Right cardiac atrium (tissue), 5 donors: ENCODE measurements around the gene STIM2. TPM values are rescaled to one million over a fixed set of nuclear protein-coding genes. Genes with fewer than 3 reads are reported as not detected.
A peak's percentile ranks its signal among the peaks of the same experiment; 100 is the strongest.
"Not testable (repeated sequence)": the region's sequence is repeated elsewhere in the genome, so short reads cannot be mapped to it uniquely, and the experiment has no call there.

Source experiments
- ATAC-seq, 2 donors: fragments of 200-7000 bp; cut with Tn5 transposase; one replicate each; pipeline versions ENCODE4 v1.8.0 to v1.9.1; 2020; ENCODE audit warnings: moderate library complexity in 2 of 2, mild to moderate bottlenecking in 1 of 2
- DNase-seq, 3 donors: peaks; one replicate each; pipeline ENCODE4 v3.0.0-alpha.2; 2020
- H3K27ac ChIP-seq: one replicate; pipeline ENCODE4 v1.5.1; 2013; ENCODE audit warnings: mild to moderate bottlenecking, low read length, control low read depth, moderate library complexity
- H3K27me3 ChIP-seq: one replicate; pipeline ENCODE4 v1.6.1; 2013; ENCODE audit not compliant: control insufficient read depth, insufficient read depth
- H3K4me1 ChIP-seq: one replicate; pipeline ENCODE4 v1.6.1; 2013; ENCODE audit warnings: low read length; ENCODE audit not compliant: control insufficient read depth, insufficient read depth
- H3K4me3 ChIP-seq: one replicate; pipeline ENCODE4 v1.5.1; 2013; ENCODE audit warnings: low read length, control low read depth
- H3K9me3 ChIP-seq: one replicate; pipeline ENCODE4 v1.6.1; 2013; ENCODE audit warnings: low read length; ENCODE audit not compliant: control insufficient read depth
- WGBS: extraction: QIAGEN DNeasy Blood & Tissue Kit; methylation state at CpG from one replicate; pipeline ENCODE4 v1.1.7; 2013; 5-methylcytosine and 5-hydroxymethylcytosine counted together
- intact Hi-C, 4 donors: fragments of 100-400 bp; cut with DNase I; formaldehyde crosslinking; loops; one replicate each; pipeline versions ENCODE4 v1.11.0 to v1.14.0; 2022 to 2023
- polyA plus RNA-seq: library from polyadenylated mRNA; stranded (reverse); fragments of 200-250 nt; gene quantifications from one replicate; pipeline ENCODE4 v1.2.3, GENCODE V29; 2013
- total RNA-seq, 4 donors: library from RNA; stranded (reverse); fragmentation: NEBNext Ultra II Directional; extraction: Animal tissue kit (Norgen Biotek cat#: 25700); gene quantifications; one replicate each; pipeline ENCODE4 v1.2.1, GENCODE V29; 2021
- donor health status: healthy with polysubstance abuse.
- donor health status: DM: no; HTN: yes; CAD: no.
- donor health status: DM: no; HTN: no; CAD: no.
- donor health status: DM: no; HTN: yes; CAD: no; lungs with severe emphysema.
- donor health status: DM: yes; HTN: yes; CAD: no.

The STIM2 gene
- total and polyA plus RNA-seq, 5 donors, result 6.0 to 20.8 (median 15.6) TPM

DNA sequence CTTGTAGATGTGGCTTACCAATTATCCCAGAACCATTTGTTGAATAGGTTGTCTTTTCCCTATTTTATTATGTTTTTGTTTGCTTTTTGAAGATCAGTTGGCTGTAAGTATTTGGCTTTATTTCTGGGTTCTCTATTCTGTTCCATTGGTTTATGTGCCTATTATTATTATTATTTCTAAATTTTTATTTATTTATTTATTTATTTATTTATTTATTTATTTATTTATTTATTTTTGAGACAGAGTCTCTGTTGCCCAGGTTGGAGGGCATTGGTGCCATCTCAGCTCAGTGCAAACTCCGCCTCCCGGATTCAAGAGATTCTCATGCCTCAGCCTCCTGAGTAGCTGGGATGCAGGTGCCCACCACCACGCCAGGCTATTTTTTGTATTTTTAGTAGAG lies 174.5 kb downstream of the STIM2 start:
- intact Hi-C loops, ATAC-seq, DNase-seq, H3K4me1 ChIP-seq, H3K9me3 ChIP-seq, H3K4me3 ChIP-seq, H3K27ac ChIP-seq, H3K27me3 ChIP-seq: not testable (repeated sequence)
- 99% methylated on average over 3 of the region's 3 CpGs for WGBS

DNA sequence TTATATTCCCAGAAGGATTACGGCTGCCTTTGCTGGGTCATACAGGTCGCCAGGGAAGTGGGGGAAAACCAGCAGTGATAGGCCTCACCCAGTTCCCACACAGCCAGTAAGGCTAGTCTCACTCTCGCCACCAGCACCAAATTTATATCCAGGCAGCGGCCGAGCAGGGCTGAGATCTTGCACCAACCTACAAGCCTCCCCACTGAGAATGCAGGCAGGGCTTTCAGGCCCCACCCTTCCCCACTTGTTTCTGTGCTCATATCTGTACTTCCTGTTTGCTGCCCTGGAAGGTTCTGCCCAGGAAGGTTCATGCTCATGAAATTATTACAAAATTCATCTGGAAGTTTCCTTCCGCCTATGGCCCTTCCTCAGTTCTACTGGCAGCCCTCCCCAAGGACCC lies 179.7 kb downstream of the STIM2 start:
- Histone ChIP-seq H3K27ac (no peak overlapping the region), H3K4me1 (no peaks in the 10 kb centered on the region), H3K4me3 (no peak overlapping the region), H3K9me3 (no peaks in the 10 kb centered on the region), H3K27me3 (no peaks in the 10 kb centered on the region)
- 71% methylated on average over 6 of the region's 6 CpGs for WGBS
- intact Hi-C loops, result no loop called here
- ATAC-seq, result peak in 1 of 2 donors; percentile 45
- DNase-seq, result no peak

DNA sequence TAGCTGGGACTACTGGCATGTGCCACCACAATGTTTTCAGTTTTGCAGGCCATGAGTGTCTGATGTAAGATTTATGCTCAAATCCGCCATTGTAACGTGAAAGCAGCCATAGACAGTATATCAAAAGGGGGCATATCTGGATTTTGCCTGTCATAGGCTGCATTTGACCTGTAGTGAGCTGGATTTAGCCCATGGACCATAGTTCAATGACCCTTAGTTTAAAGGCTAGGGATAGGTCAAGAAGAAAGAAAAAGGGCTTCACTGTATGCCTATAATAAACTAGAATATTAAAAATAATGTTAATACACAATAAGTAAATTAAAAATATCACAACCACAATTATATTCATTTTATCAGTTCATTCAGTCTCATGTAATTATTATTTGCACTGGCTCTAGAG lies 181.8 kb downstream of the STIM2 start:
- H3K27ac ChIP-seq, result no peak overlapping the region
- H3K9me3 ChIP-seq, result no peaks in the 10 kb centered on the region
- no peaks in the 10 kb centered on the region for H3K27me3 ChIP-seq
- DNase-seq, result no peak
- ATAC-seq, result no peak
- 96% methylated on average over 2 of the region's 2 CpGs for WGBS
- H3K4me3 ChIP-seq, result no peak overlapping the region
- intact Hi-C loops, result no loop called here
- H3K4me1 ChIP-seq, result no peaks in the 10 kb centered on the region

DNA sequence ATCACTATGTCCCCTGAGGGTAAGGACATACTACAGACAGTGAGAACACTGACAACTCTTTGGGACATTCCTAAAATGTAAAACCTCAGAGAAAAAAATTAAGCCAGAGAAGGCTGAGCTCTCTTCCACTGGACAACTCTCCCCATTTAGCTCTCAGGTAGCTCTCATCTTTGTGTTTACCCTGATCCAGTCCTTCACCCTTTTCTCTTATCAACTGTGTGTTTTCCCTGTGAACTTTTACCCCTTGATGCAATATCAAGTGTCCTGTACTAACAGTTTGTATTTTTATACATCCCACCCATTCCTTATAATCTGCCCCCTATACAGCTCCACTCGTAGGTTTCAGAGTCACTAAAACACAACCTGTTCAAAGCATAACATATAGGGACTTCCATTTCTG lies 182.6 kb downstream of the STIM2 start:
- Histone ChIP-seq H3K27ac (no peak overlapping the region), H3K4me3 (no peak overlapping the region), H3K4me1 (no peaks in the 10 kb centered on the region), H3K27me3 (no peaks in the 10 kb centered on the region), H3K9me3 (no peaks in the 10 kb centered on the region)
- ATAC-seq (no peak), DNase-seq (no peak)
- 81% methylated on average over 1 of the region's 1 CpG for WGBS
- intact Hi-C loops, result no loop called here

DNA sequence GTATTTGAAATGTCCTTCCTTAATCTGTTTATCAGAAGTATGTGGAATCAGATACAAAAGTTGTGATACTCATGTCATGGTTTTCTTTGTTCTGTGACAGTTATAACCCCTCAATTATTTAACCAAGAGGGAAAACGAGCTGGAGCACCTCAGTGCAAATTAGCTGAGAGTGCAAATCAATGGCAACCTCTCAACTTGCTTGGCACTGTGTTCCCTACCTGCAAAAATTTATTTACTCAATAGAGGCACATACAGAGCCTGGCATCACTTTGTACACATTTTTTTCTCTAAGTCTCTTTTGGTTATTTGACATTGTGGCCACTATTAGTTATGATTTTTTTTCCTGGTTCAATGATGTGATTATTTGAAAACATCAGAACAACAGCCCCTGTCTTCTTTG lies 186.2 kb downstream of the STIM2 start:
- Histone ChIP-seq H3K4me3 (no peak overlapping the region), H3K4me1 (no peaks in the 10 kb centered on the region), H3K9me3 (no peaks in the 10 kb centered on the region), H3K27ac (no peak overlapping the region), H3K27me3 (no peaks in the 10 kb centered on the region)
- 39% methylated on average over 1 of the region's 1 CpG for WGBS
- ATAC-seq, result no peak
- DNase-seq, result no peak
- intact Hi-C loops, result no loop called here

GRCh38 chr4:27048429-27049238 lies 188.0 kb downstream of the STIM2 start:
- no peak for ATAC-seq
- Histone ChIP-seq H3K4me3 (peak overlapping the region; percentile 48), H3K27me3 (no peaks in the 10 kb centered on the region), H3K27ac (no peak overlapping the region), H3K4me1 (no peaks in the 10 kb centered on the region), H3K9me3 (no peaks in the 10 kb centered on the region)
- no peak for DNase-seq
- WGBS, result 25% methylated on average over 19 of the region's 19 CpGs
- intact Hi-C loops, result no loop called here

GRCh38 chr4:27049239-27049829 lies 188.7 kb downstream of the STIM2 start:
- Histone ChIP-seq H3K27ac (no peak overlapping the region), H3K4me3 (no peak overlapping the region), H3K27me3 (peaks cover 2% of the 10 kb centered on the region), H3K9me3 (no peaks in the 10 kb centered on the region), H3K4me1 (no peaks in the 10 kb centered on the region)
- intact Hi-C loops, result no loop called here
- DNase-seq, result no peak
- no peak for ATAC-seq
- WGBS, result 58% methylated on average over 8 of the region's 8 CpGs

DNA sequence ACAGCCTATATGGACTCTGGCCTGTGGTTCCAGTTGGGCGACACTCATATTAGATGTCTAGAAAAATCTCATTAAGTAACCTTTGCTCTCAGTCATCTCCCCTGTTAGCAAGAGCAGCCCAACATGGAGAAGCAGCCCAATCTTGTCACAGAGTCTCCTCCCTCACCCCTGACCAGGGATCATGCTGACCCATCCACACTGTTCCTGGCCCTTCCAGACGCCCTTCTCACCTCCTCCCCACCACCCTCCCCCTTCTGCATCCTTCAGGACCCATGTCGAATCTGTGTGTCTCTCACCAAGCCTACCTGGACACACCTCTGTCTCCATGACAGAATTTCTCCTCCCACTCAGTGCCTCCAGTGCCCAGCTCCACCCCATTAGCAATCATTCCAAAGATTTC lies 190.1 kb downstream of the STIM2 start:
- ATAC-seq, result no peak
- H3K4me3 ChIP-seq, result no peak overlapping the region
- H3K27ac ChIP-seq, result no peak overlapping the region
- 85% methylated on average over 3 of the region's 3 CpGs for WGBS
- intact Hi-C loops, result loop anchor here in 1 of 4 donors (10.0 kb wide), 1 partner anchor 264 kb away; no protein-coding TSS in a partner anchor
- H3K4me1 ChIP-seq, result no peaks in the 10 kb centered on the region
- H3K27me3 ChIP-seq, result peaks cover 2% of the 10 kb centered on the region
- no peaks in the 10 kb centered on the region for H3K9me3 ChIP-seq
- no peak for DNase-seq

DNA sequence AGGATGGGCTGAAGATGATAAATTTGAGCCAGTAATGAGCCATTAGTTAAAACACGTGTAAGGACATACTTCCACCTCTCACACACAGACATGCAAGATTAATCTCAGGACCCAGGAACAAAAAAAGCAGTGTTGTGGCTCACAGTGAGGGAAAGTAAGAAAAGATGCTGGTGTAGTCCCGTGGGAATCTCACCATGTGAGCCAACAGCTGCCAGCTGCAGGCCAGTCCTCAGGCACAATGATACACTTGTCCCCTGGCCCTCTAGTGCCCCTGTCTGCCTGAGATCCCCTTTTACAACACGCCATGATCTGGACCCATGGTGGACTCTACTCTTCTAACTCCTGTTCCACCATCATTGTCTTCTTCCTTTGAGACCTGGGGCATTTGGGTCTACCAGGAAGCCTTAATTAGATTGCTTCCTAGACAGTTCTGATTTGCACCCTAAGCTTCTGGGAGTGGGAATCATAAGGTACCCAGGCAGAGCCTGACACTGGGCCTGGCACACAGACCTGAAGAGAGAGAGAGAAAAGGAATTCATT lies 194.7 kb downstream of the STIM2 start:
- DNase-seq, result no peak

DNA sequence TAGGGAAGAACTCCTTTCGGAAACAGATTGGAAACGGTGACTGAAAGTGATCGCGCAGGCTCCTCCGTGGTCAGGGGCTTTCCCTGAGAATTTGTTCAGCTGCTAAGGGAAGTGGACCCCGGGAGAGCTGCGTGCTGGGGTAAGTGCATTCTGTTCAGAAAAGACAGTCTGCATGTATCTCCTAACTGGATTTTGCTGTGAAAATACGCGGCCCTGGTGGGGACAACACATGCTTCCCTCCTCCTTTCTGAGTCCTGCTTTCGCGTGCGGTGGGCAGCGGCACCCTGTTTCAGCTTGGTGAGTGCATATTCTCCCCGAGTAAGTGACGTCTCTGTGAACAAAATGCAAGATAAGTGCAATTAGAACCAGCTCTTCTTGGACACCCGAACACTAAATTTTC lies 195.6 kb downstream of the STIM2 start:
- no peak for DNase-seq
- 90% methylated on average over 16 of the region's 16 CpGs for WGBS
- intact Hi-C loops, result loop anchor here in 1 of 4 donors (10.0 kb wide), 1 partner anchor 259 kb away; no protein-coding TSS in a partner anchor

More for the DNA sequence above, 194.7 kb downstream of the STIM2 start:
- intact Hi-C loops, result loop anchor here in 1 of 4 donors (10.0 kb wide), 1 partner anchor 260 kb away; no protein-coding TSS in a partner anchor
- no peak for ATAC-seq
- 71% methylated on average over 3 of the region's 3 CpGs for WGBS
- H3K4me3 ChIP-seq, result no peak overlapping the region
- no peaks in the 10 kb centered on the region for H3K4me1 ChIP-seq
- no peak overlapping the region for H3K27ac ChIP-seq
- H3K9me3 ChIP-seq, result no peaks in the 10 kb centered on the region
- peaks cover 2% of the 10 kb centered on the region for H3K27me3 ChIP-seq

DNA sequence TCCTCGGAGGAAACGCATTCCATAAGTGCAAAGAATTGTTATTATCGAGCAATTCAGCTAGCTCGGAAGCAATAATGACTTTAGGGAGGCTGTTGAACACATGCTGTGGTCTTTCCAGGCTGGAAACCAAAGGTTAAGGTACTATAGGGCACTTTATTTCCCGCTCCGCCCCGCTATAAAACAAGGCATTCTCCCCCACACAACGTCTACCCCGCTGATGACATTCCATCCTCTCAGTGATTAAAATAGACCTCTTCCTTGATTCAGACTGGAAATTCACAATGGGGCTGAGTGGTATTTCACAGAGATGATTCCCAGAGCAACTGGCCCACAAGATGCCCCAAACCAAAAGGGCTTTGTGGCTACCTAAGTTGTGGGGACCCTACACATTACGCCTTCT lies 196.4 kb downstream of the STIM2 start:
- no peaks in the 10 kb centered on the region for H3K9me3 ChIP-seq
- no peak for DNase-seq
- intact Hi-C loops, result loop anchor here in 1 of 4 donors (10.0 kb wide), 1 partner anchor 258 kb away; no protein-coding TSS in a partner anchor
- 83% methylated on average over 10 of the region's 10 CpGs for WGBS
- H3K4me3 ChIP-seq, result no peak overlapping the region
- peaks cover 2% of the 10 kb centered on the region for H3K27me3 ChIP-seq
- no peak for ATAC-seq
- no peaks in the 10 kb centered on the region for H3K4me1 ChIP-seq
- H3K27ac ChIP-seq, result no peak overlapping the region

More for the DNA sequence above, 195.6 kb downstream of the STIM2 start:
- Histone ChIP-seq H3K27ac (no peak overlapping the region), H3K4me3 (no peak overlapping the region), H3K9me3 (no peaks in the 10 kb centered on the region), H3K27me3 (peaks cover 2% of the 10 kb centered on the region), H3K4me1 (no peaks in the 10 kb centered on the region)
- ATAC-seq, result no peak
